Panc1 (cell line): ENCODE data around the gene DAB2IP. TPM values are rescaled to one million over a fixed set of nuclear protein-coding genes. Genes with fewer than 3 reads are reported as not detected.

Source experiments
- ATAC-seq: fragments of 200-7000 bp; cut with Tn5 transposase; 2 replicates; pipeline ENCODE4 v1.9.1; 2020; ENCODE audit warnings: mild to moderate bottlenecking, moderate library complexity
- BruUV-seq: library from RNA; stranded (reverse); fragments of 400-500 nt; replicated peaks from 2 replicates; lab custom pipeline; 2021; lab: Mats Ljungman, UMichigan
- CTCF ChIA-PET: fragments of 300-600 bp; sonication (Branson Sonifier 250); formaldehyde crosslinking; loops from one replicate; lab custom pipeline; 2022; ENCODE audit warnings: antibody characterized with exemption; lab: Charles Lee
- POLR2A ChIA-PET: fragments of 300-600 bp; sonication (Branson Sonifier 250); formaldehyde crosslinking; loops from one replicate; lab custom pipeline; 2022; ENCODE audit warnings: antibody characterized with exemption; lab: Charles Lee
- DNase-seq: peaks from one replicate; pipeline ENCODE4 v3.0.0-alpha.2; 2010; ENCODE audit warnings: low read depth, low spot score
- H3K27ac ChIP-seq: 2 replicates; pipeline ENCODE4 v1.5.1; 2011; ENCODE audit warnings: mild to moderate bottlenecking, low read length, inconsistent platforms
- H3K27me3 ChIP-seq: fragments of 200-500 bp; sonication (Bioruptor generic); 2 replicates; pipeline ENCODE4 v1.6.0; 2014; ENCODE audit warnings: low read length, inconsistent platforms; ENCODE audit not compliant: control insufficient read depth, insufficient read depth
- H3K36me3 ChIP-seq: fragments of 200-500 bp; sonication (Bioruptor generic); 2 replicates; pipeline ENCODE4 v1.5.1; 2014; ENCODE audit warnings: inconsistent platforms, mild to moderate bottlenecking, low read length, moderate library complexity; ENCODE audit not compliant: control insufficient read depth, insufficient read depth
- H3K4me1 ChIP-seq: 2 replicates; pipeline ENCODE4 v1.5.1; 2011; ENCODE audit warnings: inconsistent platforms, mild to moderate bottlenecking, low read length, moderate library complexity; ENCODE audit not compliant: control insufficient read depth, insufficient read depth
- H3K4me3 ChIP-seq, 2 experiments: 2 replicates each; pipeline ENCODE4 v1.5.1; 2011 to 2012; ENCODE audit warnings: low read depth in 2 of 2, low read length in 2 of 2, mild to moderate bottlenecking in 2 of 2, inconsistent platforms in 1 of 2, moderate library complexity in 1 of 2
- H3K9me3 ChIP-seq: fragments of 200-500 bp; sonication (Bioruptor generic); 2 replicates; pipeline ENCODE4 v1.5.1; 2014; ENCODE audit warnings: low read depth, mild to moderate bottlenecking, inconsistent platforms, low read length, moderate library complexity; ENCODE audit not compliant: control insufficient read depth, insufficient read depth
- CTCF ChIP-seq: fragments of 450-650 bp; IDR thresholded peaks from 2 replicates; pipeline ENCODE4 v1.5.1; 2017; ENCODE audit warnings: mild to moderate bottlenecking
- POLR2AphosphoS5 ChIP-seq: IDR thresholded peaks from 2 replicates; pipeline ENCODE4 v1.6.1; 2012; ENCODE audit warnings: mild to moderate bottlenecking, low read depth, low read length, moderate library complexity
- REST ChIP-seq, 2 experiments: IDR thresholded peaks; 2 replicates each; pipeline ENCODE4 v1.6.1; 2011 to 2012; ENCODE audit warnings: low read depth in 2 of 2, control low read depth in 1 of 2, low read length in 1 of 2, mild to moderate bottlenecking in 1 of 2, moderate library complexity in 1 of 2; ENCODE audit not compliant: insufficient read depth in 1 of 2
- SIN3A ChIP-seq: IDR thresholded peaks from 2 replicates; pipeline ENCODE4 v1.6.1; 2012; ENCODE audit warnings: low read depth, mild to moderate bottlenecking, low read length, moderate library complexity, borderline replicate concordance; ENCODE audit not compliant: insufficient read depth
- TCF7L2 ChIP-seq: IDR thresholded peaks from 2 replicates; pipeline ENCODE4 v1.6.1; 2011; ENCODE audit warnings: mild to moderate bottlenecking, low read depth, low read length, inconsistent platforms
- in situ Hi-C: cut with HindIII; loops from 2 replicates; pipeline ENCODE4 v1.10.0; 2016; ENCODE audit warnings: low sequenced_read_pairs, low pct_unique_long_range_greater_than_20kb
- intact Hi-C: fragments of 100-400 bp; cut with micrococcal nuclease; formaldehyde crosslinking; loops from one replicate; pipeline ENCODE4 v1.10.0; 2022; ENCODE audit not compliant: unreplicated experiment
- total RNA-seq: library from RNA; stranded (reverse); gene quantifications from one replicate; pipeline ENCODE4 v1.2.1, GENCODE V29; 2021; ENCODE audit not compliant: unreplicated experiment

DAB2IP gene
- total RNA-seq, 1 experiment from 2014 or later, result 18.4 TPM

- Histone ChIP-seq H3K27ac (no peak overlapping the region), H3K4me1 (no peaks in the 10 kb centered on the region), H3K36me3 (no peaks in the 10 kb centered on the region), H3K4me3 (no peak overlapping the region), H3K9me3 (no peaks in the 10 kb centered on the region), H3K27me3 (no peaks in the 10 kb centered on the region)
- no peak for ATAC-seq
- intact Hi-C loops, result no loop called here
- BruUV-seq, result no TSS peak
- ChIA-PET POLR2A (interaction anchor here (0.7 kb wide), 1 partner anchor 32 kb away, joined by 3 read pairs; no protein-coding TSS in a partner anchor), CTCF (interaction anchor here (0.7 to 1.2 kb wide), 2 partner anchors 137 kb away, joined by 3 read pairs; no protein-coding TSS in a partner anchor)
- no peak for DNase-seq
- in situ Hi-C loops, result no loop called here
- no peak for TF ChIP-seq CTCF
- TF ChIP-seq SIN3A, result no peak
- TF ChIP-seq TCF7L2, result no peak
- TF ChIP-seq POLR2AphosphoS5, result no peak
- no peak for TF ChIP-seq REST (IDR thresholded peaks at IDR 0.05; ENCODE audit: insufficient read depth in 1 of 2, low read depth in 2 of 2, low read length in 1 of 2)
Measured at GRCh38 chr9:121682926-121683515, 31.6 kb downstream of the DAB2IP start.

GRCh38 chr9:121683652-121684051 is 32.2 kb downstream of the DAB2IP start:
- ChIA-PET CTCF (interaction anchor here (0.5 to 1.2 kb wide), 2 partner anchors 34 to 138 kb away, joined by 3 to 4 read pairs; no protein-coding TSS in a partner anchor), POLR2A (interaction anchor here (0.6 to 0.7 kb wide), 2 partner anchors 31 to 137 kb away, joined by 3 read pairs; no protein-coding TSS in a partner anchor)
- BruUV-seq, result no TSS peak
- H3K4me1 ChIP-seq, result no peaks in the 10 kb centered on the region
- H3K4me3 ChIP-seq, result no peak overlapping the region
- no peak for ATAC-seq
- H3K9me3 ChIP-seq, result no peaks in the 10 kb centered on the region
- no peak for DNase-seq
- intact Hi-C loops, result no loop called here
- no peak overlapping the region for H3K27ac ChIP-seq
- in situ Hi-C loops, result no loop called here
- H3K27me3 ChIP-seq, result no peaks in the 10 kb centered on the region
- no peaks in the 10 kb centered on the region for H3K36me3 ChIP-seq
- no peak for TF ChIP-seq SIN3A
- TF ChIP-seq REST (IDR thresholded peaks at IDR 0.05; ENCODE audit: insufficient read depth in 1 of 2, low read depth in 2 of 2, low read length in 1 of 2), result no peak
- no peak for TF ChIP-seq CTCF
- no peak for TF ChIP-seq POLR2AphosphoS5
- TF ChIP-seq TCF7L2, result no peak
